Natural killer cell (primary cell): ENCODE results near the gene CAPN9. TPM values are rescaled to one million over a fixed set of nuclear protein-coding genes. Genes with fewer than 3 reads are reported as not detected.

Experiments used
- ATAC-seq, 3 donors: fragments of 150-1000 bp in 2 of 3; fragments of 200-7000 bp in 1 of 3; cut with Tn5 transposase; 1 replicate in 1 of 3; 2 replicates in 2 of 3; pipeline ENCODE4 v1.10.0; 2021; ENCODE audit warnings: mild to moderate bottlenecking in 2 of 3, moderate library complexity in 2 of 3
- DNase-seq, 2 donors: peaks; one replicate each; pipeline versions ENCODE4 v3.0.0 to v3.0.0-alpha.2; 2013 to 2021; ENCODE audit warnings: mixed read lengths in 1 of 2
- H3K27ac ChIP-seq: one replicate; pipeline ENCODE4 v1.5.1; 2013; ENCODE audit warnings: mild to moderate bottlenecking, low read length
- H3K27me3 ChIP-seq: one replicate; pipeline ENCODE4 v1.6.1; 2013; ENCODE audit warnings: low read length; ENCODE audit not compliant: control insufficient read depth, insufficient read depth
- H3K36me3 ChIP-seq: one replicate; pipeline ENCODE4 v1.6.1; 2013; ENCODE audit warnings: low read length; ENCODE audit not compliant: control insufficient read depth, insufficient read depth
- H3K4me1 ChIP-seq: one replicate; pipeline ENCODE4 v1.6.1; 2013; ENCODE audit warnings: low read length; ENCODE audit not compliant: control insufficient read depth, insufficient read depth
- H3K4me3 ChIP-seq: one replicate; pipeline ENCODE4 v1.5.1; 2013; ENCODE audit warnings: low read length
- H3K9me3 ChIP-seq: one replicate; pipeline ENCODE4 v1.6.1; 2013; ENCODE audit warnings: low read length; ENCODE audit not compliant: control insufficient read depth, insufficient read depth
- H3K27ac Mint-ChIP-seq, 2 donors: one replicate each; pipeline ENCODE4 v1.8.0; 2022; ENCODE audit warnings: mild to moderate bottlenecking in 2 of 2, mixed read lengths in 2 of 2, moderate library complexity in 1 of 2
- H3K27me3 Mint-ChIP-seq, 2 donors: one replicate each; pipeline ENCODE4 v1.8.0; 2022; ENCODE audit warnings: low read depth in 2 of 2, mixed read lengths in 2 of 2
- H3K36me3 Mint-ChIP-seq: one replicate; pipeline ENCODE4 v1.8.0; 2022; ENCODE audit warnings: mixed read lengths
- H3K4me1 Mint-ChIP-seq, 2 donors: one replicate each; pipeline ENCODE4 v1.8.0; 2022; ENCODE audit warnings: mixed read lengths in 2 of 2
- H3K4me3 Mint-ChIP-seq: one replicate; pipeline ENCODE4 v1.8.0; 2022; ENCODE audit warnings: mild to moderate bottlenecking, moderate library complexity, mixed read lengths
- H3K9me3 Mint-ChIP-seq, 2 donors: one replicate each; pipeline ENCODE4 v1.8.0; 2022; ENCODE audit warnings: mixed read lengths in 2 of 2
- WGBS: methylation state at CpG from one replicate; pipeline ENCODE4 v1.1.7; 2013; ENCODE audit warnings: missing lambda C conversion rate; ENCODE audit not compliant: insufficient coverage; 5-methylcytosine and 5-hydroxymethylcytosine counted together
- intact Hi-C: fragments of 100-400 bp; cut with micrococcal nuclease; formaldehyde crosslinking; loops from one replicate; pipeline ENCODE4 v1.14.2; 2022
- total RNA-seq, 4 donors: library from RNA; stranded (reverse); fragments of 120-200 nt in 1 of 4; gene quantifications; one replicate each; pipeline versions ENCODE4 v1.2.3 to v1.2.4, GENCODE V29; 2013 to 2022
- TF ChIP-seq, protein P1 (sequence below): fragments of 200-600 bp; IDR thresholded peaks from one replicate; pipeline ENCODE4 v1.8.0; 2022; ENCODE audit warnings: antibody characterized with exemption

Gene CAPN9
- total RNA-seq, 3 donors from 2014 or later (not counting 1 experiment from before 2014, with no cell fraction given), result not detected

GRCh38 chr1:230850547-230850946, 103.4 kb downstream of the CAPN9 start:
- intact Hi-C loops, result no loop called here
- Histone ChIP-seq H3K4me1 (no peaks in the 10 kb centered on the region), H3K4me3 (no peak overlapping the region), H3K27me3 (no peaks in the 10 kb centered on the region), H3K36me3 (no peaks in the 10 kb centered on the region), H3K9me3 (no peaks in the 10 kb centered on the region), H3K27ac (no peak overlapping the region)
- ATAC-seq (no peak), DNase-seq (no peak)
- H3K9me3 Mint-ChIP-seq, result no peaks in the 10 kb centered on the region
- TF ChIP-seq, protein P1, sequence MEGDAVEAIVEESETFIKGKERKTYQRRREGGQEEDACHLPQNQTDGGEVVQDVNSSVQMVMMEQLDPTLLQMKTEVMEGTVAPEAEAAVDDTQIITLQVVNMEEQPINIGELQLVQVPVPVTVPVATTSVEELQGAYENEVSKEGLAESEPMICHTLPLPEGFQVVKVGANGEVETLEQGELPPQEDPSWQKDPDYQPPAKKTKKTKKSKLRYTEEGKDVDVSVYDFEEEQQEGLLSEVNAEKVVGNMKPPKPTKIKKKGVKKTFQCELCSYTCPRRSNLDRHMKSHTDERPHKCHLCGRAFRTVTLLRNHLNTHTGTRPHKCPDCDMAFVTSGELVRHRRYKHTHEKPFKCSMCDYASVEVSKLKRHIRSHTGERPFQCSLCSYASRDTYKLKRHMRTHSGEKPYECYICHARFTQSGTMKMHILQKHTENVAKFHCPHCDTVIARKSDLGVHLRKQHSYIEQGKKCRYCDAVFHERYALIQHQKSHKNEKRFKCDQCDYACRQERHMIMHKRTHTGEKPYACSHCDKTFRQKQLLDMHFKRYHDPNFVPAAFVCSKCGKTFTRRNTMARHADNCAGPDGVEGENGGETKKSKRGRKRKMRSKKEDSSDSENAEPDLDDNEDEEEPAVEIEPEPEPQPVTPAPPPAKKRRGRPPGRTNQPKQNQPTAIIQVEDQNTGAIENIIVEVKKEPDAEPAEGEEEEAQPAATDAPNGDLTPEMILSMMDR, result no peak
- H3K27ac Mint-ChIP-seq, result no peak overlapping the region
- 92% methylated on average over 8 of the region's 8 CpGs for WGBS
- no peaks in the 10 kb centered on the region for H3K27me3 Mint-ChIP-seq
- H3K4me3 Mint-ChIP-seq, result no peak overlapping the region
- H3K4me1 Mint-ChIP-seq, result no peaks in the 10 kb centered on the region
- no peaks in the 10 kb centered on the region for H3K36me3 Mint-ChIP-seq

- ATAC-seq (no peak), DNase-seq (no peak)
- H3K9me3 ChIP-seq, result no peaks in the 10 kb centered on the region
- intact Hi-C loops, result no loop called here
- H3K4me1 ChIP-seq, result no peaks in the 10 kb centered on the region
- TF ChIP-seq, protein P1, result no peak
- Mint-ChIP-seq H3K9me3 (no peaks in the 10 kb centered on the region), H3K4me1 (no peaks in the 10 kb centered on the region), H3K4me3 (no peak overlapping the region), H3K27ac (no peak overlapping the region), H3K36me3 (no peaks in the 10 kb centered on the region), H3K27me3 (no peaks in the 10 kb centered on the region)
- WGBS, result 84% methylated on average over 4 of the region's 5 CpGs
- H3K27ac ChIP-seq, result no peak overlapping the region
- no peak overlapping the region for H3K4me3 ChIP-seq
- no peaks in the 10 kb centered on the region for H3K27me3 ChIP-seq
- no peaks in the 10 kb centered on the region for H3K36me3 ChIP-seq
These were observed 104.1 kb downstream of the CAPN9 start for GRCh38 chr1:230851291-230851691.

Other genes with a start within 250 kb of the CAPN9 start
- 10 to 100 TPM; 15.8 to 24.1 (median 17.5) TPM for gene COG2, start 104.9 kb upstream of the CAPN9 start, total RNA-seq
- not detected for gene AGT, start 33.3 kb upstream of the CAPN9 start, total RNA-seq
- gene C1orf198, start 121.1 kb downstream of the CAPN9 start, total RNA-seq, result 1 to 10 TPM; 2.4 to 3.2 (median 3.1) TPM
- gene TTC13, start 231.5 kb downstream of the CAPN9 start, total RNA-seq, result 10 to 100 TPM; 72.4 to 90.1 (median 80.4) TPM
- gene ARV1, start 231.7 kb downstream of the CAPN9 start, total RNA-seq, result 1 to 10 TPM; 7.2 to 7.6 (median 7.3) TPM